ENCODE data around the gene OR7C2. TPM values are rescaled to one million over a fixed set of nuclear protein-coding genes. Genes with fewer than 3 reads are reported as not detected.

The OR7C2 gene
- total and polyA plus RNA-seq, 7 donors: not detected

DNA sequence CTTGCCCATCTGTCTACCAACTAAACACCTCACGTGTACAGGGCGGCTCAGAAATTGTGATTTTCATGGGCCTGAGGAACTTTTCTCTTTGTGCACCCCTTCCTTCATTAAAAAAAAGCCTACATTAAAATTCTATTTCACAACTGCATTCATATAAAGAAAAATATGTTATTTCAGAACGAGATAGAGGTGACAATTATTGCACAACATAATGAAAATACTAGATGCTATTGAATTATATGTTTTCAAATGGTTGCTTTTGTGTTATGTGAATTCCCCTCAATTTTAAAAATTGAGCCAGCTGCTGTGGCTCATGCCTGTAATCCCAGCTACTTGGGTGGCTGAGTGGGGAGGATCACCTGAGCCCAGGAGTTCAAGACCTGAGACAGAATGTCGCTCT, 33.2 kb downstream of the OR7C2 start:
- Histone ChIP-seq H3K27me3 (ENCODE audit: insufficient read depth in 3 of 3, low read length in 2 of 3) (peaks cover 0 to 23% (median 10%) of the 10 kb centered on the region in 3 donors), H3K4me1 (no peaks in the 10 kb centered on the region), H3K4me3 (no peak overlapping the region), H3K36me3 (ENCODE audit: insufficient read depth in 1 of 2, low read depth in 1 of 2) (no peaks in the 10 kb centered on the region), H3K27ac (no peak overlapping the region), H3K9me3 (no peaks in the 10 kb centered on the region)
- no peak for ATAC-seq
- TF ChIP-seq, protein P1, sequence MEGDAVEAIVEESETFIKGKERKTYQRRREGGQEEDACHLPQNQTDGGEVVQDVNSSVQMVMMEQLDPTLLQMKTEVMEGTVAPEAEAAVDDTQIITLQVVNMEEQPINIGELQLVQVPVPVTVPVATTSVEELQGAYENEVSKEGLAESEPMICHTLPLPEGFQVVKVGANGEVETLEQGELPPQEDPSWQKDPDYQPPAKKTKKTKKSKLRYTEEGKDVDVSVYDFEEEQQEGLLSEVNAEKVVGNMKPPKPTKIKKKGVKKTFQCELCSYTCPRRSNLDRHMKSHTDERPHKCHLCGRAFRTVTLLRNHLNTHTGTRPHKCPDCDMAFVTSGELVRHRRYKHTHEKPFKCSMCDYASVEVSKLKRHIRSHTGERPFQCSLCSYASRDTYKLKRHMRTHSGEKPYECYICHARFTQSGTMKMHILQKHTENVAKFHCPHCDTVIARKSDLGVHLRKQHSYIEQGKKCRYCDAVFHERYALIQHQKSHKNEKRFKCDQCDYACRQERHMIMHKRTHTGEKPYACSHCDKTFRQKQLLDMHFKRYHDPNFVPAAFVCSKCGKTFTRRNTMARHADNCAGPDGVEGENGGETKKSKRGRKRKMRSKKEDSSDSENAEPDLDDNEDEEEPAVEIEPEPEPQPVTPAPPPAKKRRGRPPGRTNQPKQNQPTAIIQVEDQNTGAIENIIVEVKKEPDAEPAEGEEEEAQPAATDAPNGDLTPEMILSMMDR (IDR thresholded peaks at IDR 0.05): no peak
- DNase-seq: no peak
- intact Hi-C loops (cut with DNase I): no loop called here
- 59 to 68% (median 60%) methylated on average over 4 of the region's 4 CpGs for WGBS, 3 donors

DNA sequence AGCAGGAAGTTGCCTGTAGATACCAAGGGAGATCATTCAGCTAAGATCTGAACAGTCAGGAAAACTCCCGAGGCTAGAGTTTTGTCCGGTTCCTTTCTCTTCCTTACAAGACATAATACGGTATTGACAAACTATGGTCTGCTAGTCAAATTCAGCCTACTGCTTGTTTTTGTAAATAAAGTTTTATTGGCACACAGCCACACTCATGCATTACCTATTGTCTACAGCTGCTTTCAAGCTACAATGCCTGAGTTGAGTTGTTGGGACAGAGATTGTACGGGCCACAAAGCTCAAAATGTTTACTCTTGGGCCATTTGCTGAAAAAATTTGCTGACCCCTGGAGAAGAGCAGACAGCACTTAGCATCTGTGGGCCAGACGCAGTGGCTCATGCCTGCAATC, 35.8 kb downstream of the OR7C2 start:
- no peaks in the 10 kb centered on the region for H3K4me1 ChIP-seq
- no peak for ATAC-seq
- TF ChIP-seq, protein P1 (IDR thresholded peaks at IDR 0.05): no peak
- no peaks in the 10 kb centered on the region for H3K36me3 ChIP-seq (ENCODE audit: insufficient read depth in 1 of 2, low read depth in 1 of 2)
- H3K27ac ChIP-seq: no peak overlapping the region
- WGBS, 3 donors: 40 to 55% (median 45%) methylated on average over 5 of the region's 5 CpGs
- no peak for DNase-seq
- H3K4me3 ChIP-seq: no peak overlapping the region
- peaks cover 0 to 39% (median 10%) of the 10 kb centered on the region in 3 donors for H3K27me3 ChIP-seq (ENCODE audit: insufficient read depth in 3 of 3, low read length in 2 of 3)
- intact Hi-C loops (cut with DNase I): no loop called here
- no peaks in the 10 kb centered on the region for H3K9me3 ChIP-seq

DNA sequence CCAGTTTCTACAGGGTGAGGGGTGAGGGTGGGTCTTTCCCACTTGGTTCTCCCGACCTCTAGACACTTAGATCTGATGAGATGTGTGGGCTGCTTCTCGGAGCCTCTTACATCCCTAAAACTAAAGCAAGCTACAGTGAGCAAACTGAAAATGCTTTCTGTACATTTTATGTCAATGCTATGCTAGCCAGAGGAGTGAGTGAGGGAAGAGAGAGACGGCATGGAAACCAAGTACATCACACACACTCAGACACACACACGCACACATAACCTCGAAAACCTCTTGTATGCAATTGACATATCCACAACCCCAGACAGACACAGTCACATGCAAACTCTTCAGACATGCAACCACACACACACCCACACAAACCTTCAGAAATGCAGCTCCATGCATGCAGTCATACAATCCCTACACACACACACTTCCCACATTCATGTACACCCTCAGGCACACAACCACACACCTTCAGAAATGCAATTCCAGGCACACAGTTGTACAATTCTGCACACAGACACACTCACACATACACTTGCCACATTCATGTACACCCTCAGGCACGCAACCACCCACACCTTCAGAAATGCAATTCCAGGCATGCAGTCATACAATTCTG, 37.0 kb downstream of the OR7C2 start:
- Histone ChIP-seq H3K36me3 (ENCODE audit: insufficient read depth in 1 of 2, low read depth in 1 of 2) (no peaks in the 10 kb centered on the region), H3K4me1 (no peaks in the 10 kb centered on the region), H3K27me3 (ENCODE audit: insufficient read depth in 3 of 3, low read length in 2 of 3) (peaks cover 0 to 39% (median 10%) of the 10 kb centered on the region in 3 donors), H3K27ac (no peak overlapping the region), H3K4me3 (no peak overlapping the region), H3K9me3 (no peaks in the 10 kb centered on the region)
- TF ChIP-seq, protein P1 (IDR thresholded peaks at IDR 0.05): no peak
- intact Hi-C loops (cut with DNase I): no loop called here
- DNase-seq: no peak
- 57 to 65% (median 62%) methylated on average over 6 of the region's 6 CpGs for WGBS, 3 donors
- no peak for ATAC-seq

DNA sequence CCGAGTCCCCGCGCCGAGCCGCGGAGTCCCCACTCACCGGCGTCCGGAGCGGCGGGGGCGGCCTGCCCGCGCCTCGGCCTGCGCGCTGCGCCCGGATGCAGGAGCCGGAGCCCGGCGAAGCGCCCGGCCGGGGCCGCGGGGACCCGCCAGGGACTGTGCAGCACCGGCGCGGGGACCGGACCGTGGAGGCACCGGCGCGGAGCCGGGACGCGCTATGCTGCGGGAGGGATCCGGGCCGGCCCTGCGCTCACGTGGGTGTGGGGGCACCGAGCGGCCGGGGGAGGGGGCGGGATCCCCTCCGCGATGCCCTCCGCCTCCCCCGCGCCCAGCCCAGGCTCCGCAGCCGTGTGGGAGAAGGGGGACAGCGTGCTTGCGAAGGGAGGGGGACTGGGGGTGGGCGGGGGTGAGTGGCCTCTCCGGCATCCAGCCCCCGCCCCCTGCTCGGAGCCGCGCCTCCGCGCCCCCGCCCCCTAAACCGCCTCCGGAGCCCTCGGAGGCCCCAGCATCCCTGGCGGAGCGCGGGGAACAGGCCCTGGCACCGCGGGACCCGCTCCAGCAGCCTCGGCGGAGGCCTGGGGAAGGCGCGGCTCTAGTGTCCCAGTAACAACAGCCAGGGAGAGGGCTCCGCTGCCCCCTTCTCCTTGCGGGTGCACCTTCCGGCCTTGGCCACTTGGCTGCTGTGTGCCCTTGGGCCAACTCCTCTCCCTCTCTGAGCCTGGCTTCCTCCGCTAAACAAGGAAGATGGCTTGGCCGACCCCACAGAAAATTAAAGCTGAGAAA, 38.4 kb downstream of the OR7C2 start, which contains the start of gene SLC1A6:
Gene SLC1A6 (minus strand): TSS at position 389 of the 780 bp plus-strand sequence. CDS start 6,954 bp downstream, outside the sequence.
- TF ChIP-seq, protein P1 (IDR thresholded peaks at IDR 0.05): no peak
- no peaks in the 10 kb centered on the region for H3K36me3 ChIP-seq (ENCODE audit: insufficient read depth in 1 of 2, low read depth in 1 of 2)
- H3K4me1 ChIP-seq: no peaks in the 10 kb centered on the region
- no peak within 1 kb of the TSS for H3K27ac ChIP-seq
- H3K27me3 ChIP-seq (ENCODE audit: insufficient read depth in 3 of 3, low read length in 2 of 3): peaks cover 0 to 39% (median 10%) of the 10 kb centered on the region in 3 donors
- ATAC-seq (no peak), DNase-seq (no peak)
- no peaks in the 10 kb centered on the region for H3K9me3 ChIP-seq
- no peak within 1 kb of the TSS for H3K4me3 ChIP-seq
- intact Hi-C loops (cut with DNase I): no loop called here
- WGBS, 3 donors: 1 to 2% (median 1%) methylated on average over 55 to 84 of the region's 84 CpGs

Data from psoas muscle (tissue), 8 donors.